ENCODE results near the gene HHLA2.

Gene HHLA2

DNA sequence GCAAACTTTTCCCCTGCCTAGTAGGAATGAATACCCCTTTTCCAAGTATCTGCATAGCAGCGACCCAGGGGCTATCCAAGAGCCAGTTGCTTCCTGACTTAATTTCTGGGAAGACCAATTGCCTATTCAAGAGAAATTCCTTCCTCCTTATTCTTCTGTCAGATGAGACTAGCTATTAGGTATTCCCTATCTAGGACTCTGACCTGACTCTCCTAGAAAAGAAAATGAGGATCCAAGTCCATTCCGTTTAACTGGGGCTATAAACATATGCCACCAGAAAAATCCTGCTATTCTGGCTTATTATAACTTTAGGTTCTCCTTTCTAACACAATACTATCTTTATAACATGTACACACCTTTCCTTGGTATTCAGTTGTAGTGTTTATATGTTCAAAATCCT is 1.7 kb downstream of the HHLA2 start:
- DNase-seq (ENCODE audit: low read depth in 2 of 3, low spot score in 1 of 3), result no peak

DNA sequence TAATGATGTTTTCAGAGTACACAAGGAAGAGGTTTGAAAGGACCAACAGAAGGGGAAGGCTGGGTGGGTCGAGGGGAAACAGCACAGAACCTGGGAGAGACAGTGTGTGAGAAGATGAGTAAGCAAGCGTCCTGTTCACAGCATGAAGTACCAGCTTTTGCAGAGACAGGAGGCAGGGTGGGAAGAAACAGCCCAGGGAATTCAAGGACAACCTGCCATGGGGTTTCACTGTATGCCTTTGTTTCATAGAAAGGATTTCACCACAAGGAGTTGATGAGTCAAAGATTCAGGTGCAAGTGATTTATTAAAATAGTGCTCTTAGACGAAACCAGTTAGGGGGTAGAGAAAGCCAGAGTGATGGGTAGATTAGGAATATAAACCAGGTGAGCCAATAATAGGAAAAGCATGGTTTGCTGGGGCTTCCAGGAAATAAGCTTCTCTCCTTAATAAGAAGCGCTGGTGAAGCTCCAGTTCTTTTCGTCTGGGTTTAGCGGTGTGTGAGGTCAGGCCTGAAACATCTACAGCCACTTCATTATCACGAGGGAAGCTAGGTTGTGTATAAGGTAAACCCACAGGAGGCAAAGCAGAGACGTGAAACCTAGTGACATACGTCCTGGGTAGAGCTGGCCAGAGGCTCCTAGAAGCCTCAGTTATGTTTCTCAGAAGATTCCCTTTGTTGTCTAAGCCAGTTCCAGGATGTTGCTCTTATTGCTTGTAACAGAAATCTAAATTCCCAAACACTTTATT is 3.9 kb downstream of the HHLA2 start:
- no peak for DNase-seq (ENCODE audit: low read depth in 2 of 3, low spot score in 1 of 3)

DNA sequence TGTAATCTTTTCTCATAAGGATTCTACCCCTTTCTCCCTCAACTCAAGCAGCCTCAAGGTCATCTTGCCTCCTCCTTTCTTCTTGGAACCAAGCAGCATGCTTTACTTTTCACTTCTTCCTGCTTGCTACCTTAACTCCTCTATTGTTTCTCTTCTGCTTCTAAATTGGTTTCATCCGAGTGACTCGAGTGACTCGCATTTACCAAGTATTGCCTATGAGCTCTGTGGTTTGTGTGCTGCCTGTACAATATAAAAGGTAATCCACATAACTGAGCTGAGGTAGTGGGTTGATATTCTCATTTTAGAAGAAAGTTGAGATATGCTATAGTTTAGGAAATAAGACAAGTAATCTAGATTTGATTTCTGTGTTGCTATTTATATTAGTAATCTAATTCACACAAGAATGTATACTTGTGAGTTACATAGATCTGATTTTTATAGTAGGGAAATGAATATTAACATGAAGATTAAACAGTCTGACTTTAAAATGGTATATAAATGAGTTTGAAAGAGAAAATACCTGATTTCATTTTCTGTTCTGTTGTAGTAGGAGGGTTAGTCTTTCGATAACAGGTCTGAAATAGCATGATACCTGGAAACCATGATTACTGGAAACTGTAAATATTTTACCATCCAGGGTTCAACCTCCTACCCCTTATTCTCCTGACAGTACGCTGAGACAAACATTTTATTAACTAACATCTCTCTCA is 5.5 kb downstream of the HHLA2 start:
- DNase-seq (ENCODE audit: low read depth in 2 of 3, low spot score in 1 of 3), result no peak

DNA sequence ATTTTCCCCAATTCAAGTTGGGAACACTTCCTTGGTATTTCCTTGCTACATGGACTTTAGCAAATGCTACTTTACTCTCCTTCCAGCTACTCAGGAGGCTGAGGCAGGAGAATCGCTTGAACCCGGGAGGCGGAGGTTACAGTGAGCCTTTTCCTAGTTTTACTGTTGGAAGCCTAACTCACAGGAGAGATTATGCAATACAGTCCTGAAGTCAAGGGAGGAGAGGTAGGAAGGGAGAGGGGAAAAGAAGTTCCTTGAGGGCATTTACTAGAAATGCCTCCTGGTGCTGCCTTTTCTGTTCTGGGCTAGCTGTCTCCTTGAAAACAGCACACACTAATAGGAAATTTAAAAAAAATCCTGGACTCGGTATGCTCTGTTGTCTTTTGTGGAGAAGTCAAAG is 6.2 kb downstream of the HHLA2 start:
- no peak for DNase-seq (ENCODE audit: low read depth in 2 of 3, low spot score in 1 of 3)

DNA sequence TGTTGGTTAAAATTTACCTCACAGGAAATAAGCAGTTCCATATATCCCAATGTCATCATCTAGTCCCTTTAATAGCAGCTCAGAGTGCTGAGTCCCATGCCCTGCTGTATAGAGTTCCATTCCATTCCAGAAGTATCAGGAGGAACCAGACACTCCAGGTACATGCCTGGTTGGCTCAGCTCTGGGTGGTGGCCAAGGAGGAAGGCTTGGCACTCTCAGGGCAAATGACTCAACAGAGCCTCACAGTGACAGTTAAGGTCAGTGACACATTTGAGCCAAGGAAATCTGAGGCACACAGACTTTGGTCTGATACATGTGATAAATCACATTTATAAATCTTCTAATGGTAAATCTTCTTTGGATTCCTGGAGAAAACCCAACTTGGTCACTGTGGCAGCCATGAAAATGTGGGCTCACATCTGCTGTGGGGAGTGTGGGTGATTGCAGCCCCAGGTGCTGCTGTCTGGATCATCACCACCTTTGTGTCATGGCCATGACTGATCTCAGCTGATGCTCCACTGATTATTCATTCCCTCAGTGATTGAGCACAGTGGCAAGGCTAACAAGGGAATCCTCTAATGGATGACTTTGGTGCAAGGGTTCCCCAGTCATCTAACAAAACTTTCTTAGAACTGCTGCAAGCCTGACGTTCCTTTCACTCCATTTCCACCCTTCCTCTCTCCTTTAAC is 9.3 kb downstream of the HHLA2 start:
- no peak for DNase-seq (ENCODE audit: low read depth in 2 of 3, low spot score in 1 of 3)

DNA sequence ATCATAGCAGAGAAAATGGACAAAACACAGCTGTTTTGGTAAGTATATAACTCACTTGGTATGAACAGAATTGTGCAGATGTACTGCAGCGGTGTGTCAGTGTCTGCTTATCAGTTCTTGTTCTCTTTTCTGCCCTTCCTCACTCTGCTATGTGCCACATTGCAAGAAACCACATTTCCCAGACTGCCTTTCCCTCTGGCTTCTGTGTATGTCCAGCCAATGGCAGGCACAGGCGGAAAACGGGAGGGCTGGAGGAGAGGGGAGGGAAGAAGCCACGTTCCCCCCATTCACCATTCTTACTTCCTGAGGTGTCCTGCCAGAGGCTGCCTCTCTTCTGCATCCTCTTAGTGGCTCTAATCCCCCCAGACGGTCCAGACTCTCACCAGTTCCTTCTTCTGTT is 15.4 kb downstream of the HHLA2 start:
- no peak for DNase-seq (ENCODE audit: low read depth in 2 of 3, low spot score in 1 of 3)

DNA sequence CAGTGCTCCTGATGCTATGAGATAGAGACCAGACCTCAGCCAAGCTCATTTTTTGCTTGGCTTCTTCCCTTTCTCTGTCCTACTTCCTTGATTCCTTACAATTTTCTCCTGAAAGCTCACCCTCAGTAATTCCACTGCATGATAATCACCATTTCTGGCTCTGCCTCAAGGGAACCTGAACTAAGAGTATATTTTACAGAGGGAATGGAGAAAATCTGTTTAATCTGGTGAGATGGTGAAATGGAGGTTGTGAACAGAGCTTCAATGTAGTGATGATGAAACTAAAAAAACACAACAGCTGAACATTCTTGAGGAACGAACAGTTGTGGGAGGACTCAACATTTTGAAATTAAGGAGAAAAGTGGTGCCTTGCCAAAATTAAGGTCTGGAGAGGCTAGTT is 16.3 kb downstream of the HHLA2 start:
- DNase-seq (ENCODE audit: low read depth in 2 of 3, low spot score in 1 of 3), result no peak

DNA sequence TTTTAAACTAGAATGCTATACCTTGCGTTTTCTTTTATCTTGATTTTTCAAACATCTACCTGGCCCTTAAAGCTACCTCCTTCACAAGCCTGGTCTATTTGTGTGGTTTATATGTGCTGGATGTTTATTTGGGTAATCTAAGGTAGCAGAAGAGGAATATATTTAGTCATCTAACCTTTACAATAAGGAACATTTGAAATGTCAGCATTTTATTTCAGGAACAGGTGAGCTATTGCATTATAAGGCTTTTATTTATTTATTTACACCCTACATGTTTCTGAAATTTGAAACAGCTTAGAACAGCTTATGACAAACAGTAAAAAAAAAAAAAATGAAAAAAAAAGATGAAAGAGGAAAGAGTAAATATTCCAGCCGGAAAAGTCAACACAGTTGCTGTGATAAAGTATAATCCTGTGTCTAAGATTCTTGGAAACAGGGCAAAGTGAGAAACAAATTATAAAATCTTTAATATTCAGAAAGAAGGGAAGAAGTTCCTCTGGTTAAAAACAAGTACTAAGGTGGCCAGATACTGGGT is 19.5 kb downstream of the HHLA2 start:
- DNase-seq (ENCODE audit: low read depth in 2 of 3, low spot score in 1 of 3), result no peak

DNA sequence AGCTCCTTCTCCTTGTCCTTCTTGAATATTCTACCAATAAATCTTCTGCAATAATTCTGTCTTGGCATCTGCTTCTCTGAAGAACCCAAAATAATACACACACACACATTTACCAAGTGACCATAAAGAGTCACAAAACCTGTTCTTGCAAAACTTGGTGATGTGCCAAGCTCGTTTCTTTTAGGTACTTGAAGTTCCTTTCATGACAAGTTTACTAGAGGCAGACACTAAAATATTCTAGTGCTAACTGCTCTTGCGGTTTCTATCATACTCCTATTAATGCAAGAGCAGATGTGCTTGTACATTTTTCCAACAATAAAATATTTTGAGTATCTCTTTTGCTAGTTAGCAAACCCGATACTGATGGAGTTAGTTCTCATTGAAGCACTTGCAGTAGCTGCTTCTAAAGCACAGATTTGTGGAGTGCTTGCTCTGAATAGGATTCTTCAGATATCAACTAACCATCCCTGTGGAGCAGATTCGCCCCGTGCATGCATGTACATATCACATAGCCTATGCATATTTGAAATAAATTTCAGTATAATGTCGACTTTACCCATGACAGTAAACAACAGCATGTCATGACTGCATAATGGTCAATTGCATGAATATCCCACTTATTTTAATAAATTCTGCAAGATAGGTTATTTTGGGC is 23.2 kb downstream of the HHLA2 start:
- DNase-seq (ENCODE audit: low read depth in 2 of 3, low spot score in 1 of 3), result no peak

DNA sequence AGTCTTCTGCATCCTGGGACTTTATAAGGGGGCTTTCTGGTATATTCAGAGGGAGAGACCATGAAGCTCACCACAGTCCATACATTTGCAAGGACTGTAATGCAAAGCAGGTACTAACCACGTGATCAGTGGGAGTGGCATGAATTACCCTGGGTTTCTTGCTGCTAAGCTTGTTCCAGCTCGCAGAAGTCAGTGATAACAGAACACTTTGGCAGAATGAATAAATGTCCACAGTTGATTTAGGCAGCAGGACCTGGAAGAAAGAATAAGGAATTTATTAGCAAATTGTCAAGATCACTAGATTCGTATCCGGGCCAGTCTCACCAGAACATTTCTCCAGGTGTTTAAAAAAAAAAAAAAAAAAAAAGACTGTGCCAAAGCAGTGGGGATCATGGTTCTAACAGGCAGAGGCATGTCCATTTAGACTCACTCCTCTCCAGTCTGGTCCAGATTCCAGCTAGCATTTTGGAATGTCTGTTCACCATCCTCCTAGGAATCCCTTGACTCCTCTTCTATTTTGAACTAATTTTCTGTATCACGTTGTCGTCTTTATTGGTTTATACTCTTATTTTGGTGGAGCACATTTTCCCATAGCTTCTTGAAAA is 24.5 kb downstream of the HHLA2 start:
- no peak for DNase-seq (ENCODE audit: low read depth in 2 of 3, low spot score in 1 of 3)

DNA sequence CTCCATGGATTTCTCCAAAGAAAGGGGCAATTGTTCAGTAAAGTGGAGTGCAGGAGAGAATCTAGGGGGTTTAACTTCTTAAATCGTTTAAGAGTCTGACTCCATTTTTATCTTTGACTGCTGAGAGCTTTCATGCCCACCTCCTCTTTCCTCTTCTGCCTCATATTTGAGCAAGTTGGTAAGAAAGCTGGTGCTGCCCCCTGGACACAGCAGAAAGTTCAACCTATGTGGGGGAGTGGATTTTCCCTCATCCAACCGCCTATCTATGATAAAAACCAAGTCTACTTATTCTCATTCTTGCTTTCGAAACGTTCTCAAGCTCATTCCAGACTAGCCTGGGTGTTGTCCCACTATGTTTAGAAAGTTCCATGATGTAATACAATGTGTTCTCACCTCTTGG is 26.0 kb downstream of the HHLA2 start:
- no peak for DNase-seq (ENCODE audit: low read depth in 2 of 3, low spot score in 1 of 3)

DNA sequence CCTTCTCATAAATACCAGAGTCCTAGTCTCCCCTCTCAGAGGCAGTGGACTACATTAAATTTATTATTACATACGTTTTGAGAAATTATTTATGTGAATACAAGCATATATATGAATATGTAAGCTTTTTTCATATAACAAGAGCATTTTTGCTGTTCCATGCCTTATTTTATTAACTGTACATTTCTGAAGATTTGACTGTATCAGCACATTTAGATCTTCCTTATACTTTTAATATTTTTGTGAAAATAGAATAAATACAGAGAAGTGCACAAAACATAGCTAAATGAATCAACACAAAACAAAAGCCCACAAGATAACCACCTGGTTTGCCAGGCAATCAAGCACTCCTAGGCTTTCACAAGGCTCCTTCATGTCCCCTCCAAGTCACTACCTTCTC is 27.8 kb downstream of the HHLA2 start:
- DNase-seq (ENCODE audit: low read depth in 2 of 3, low spot score in 1 of 3), result no peak

DNA sequence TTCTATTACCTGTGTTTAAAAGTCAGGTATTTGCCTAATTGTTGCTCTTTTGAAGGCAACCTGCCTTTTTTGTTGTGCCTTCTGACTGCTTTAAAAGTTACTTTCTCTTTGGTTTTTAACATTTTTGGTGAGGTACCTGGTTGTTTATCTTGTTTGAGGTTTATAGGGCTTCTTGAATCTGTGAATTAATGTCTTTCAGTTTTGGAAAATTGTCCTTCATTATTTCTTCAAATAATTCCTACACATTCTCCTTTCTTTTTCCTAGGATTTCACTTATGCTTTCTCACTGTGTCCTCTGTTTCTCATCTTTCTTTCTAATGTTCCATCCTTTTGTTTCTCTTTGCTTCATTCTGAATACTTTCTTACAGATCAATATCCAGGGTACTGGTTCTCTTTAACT is 30.8 kb downstream of the HHLA2 start:
- DNase-seq (ENCODE audit: low read depth in 2 of 3, low spot score in 1 of 3), result no peak

DNA sequence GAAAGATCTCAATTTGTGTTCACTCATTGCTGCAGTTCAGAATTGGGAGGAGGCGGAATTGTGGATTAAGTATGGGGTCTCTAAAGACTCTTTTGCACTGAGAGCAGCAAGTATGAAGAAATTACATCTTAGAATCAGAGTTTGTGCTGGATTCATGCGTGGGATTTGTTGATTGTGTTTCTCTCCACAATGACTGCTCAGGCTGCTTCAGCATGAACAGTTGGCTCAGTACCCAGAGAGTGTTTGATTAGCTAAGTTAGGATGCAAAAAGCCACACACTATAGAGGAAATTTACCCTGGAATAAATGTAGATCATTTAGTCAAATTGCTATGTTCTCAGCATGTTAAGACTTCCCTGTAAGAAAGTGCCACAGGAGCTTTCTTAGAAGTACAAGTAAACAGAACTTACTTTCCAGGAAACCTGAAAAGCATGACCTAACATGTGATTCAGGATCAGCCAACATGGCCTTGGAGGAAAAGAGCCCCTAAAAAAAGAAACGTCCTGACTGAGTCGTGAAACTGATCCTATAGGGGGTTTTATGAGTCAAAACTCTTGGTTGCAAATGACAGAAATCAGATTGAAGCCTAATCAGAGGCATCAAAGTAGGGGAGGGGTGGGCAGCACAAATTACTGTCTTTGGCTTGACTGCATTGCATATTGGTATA is 32.6 kb downstream of the HHLA2 start:
- DNase-seq (ENCODE audit: low read depth in 2 of 3, low spot score in 1 of 3), result no peak

DNA sequence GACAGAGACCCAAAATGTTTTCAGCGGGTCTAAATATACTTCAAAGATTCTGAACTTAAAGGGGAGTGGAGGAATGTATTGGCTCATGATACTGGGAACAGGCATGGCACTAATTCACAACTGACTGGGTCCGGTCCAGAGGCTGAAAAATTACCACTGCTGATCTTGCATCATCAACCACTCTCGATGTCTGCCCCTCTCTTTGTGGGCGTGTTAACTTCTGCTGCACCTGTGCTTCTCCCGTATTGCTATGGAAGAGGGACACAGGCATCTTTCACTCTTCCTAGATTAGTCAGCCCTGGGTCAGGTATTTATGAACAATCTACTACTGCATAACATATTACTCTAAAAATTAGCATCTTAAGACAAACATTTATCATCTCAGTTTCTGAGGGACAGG is 33.2 kb downstream of the HHLA2 start:
- no peak for DNase-seq (ENCODE audit: low read depth in 2 of 3, low spot score in 1 of 3)

DNA sequence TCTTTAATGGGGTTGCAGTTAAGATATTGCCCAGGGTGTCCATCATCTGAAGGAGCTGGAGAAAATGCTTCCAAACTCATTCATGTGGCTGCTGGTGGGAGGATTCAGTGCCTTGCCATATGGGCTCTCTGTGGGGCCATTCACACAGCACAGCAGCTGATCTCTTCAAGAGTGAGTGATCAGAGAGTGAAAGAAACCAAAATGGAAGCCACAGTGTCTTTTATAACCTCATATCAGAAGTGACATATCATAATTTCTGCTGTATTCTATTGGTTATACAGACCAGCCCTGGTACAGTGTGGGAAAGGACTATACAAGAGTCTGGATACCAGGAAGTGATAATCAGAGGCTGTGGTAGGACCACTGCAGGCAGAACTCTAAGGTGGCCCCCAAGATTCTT is 33.6 kb downstream of the HHLA2 start:
- DNase-seq (ENCODE audit: low read depth in 2 of 3, low spot score in 1 of 3), result no peak

DNA sequence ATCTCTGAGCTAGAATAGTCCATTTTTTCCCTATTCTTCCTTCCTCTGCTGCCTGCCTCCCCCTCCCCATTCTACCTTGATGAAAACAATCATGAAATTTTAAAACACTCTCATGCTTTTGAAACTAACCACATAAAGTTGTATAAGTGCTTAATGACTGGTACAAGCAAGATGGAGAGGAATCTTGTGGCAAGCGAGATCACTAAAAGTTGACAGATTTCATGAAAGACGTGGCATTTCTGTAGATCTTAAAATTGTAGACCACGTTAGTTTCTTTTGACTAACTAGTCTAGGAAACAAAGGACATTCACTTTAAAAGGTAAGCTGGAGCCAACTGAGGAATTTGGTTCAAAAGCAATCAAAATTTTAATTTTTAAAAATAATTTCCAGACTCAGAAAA is 35.4 kb downstream of the HHLA2 start:
- DNase-seq (ENCODE audit: low read depth in 2 of 3, low spot score in 1 of 3), result no peak

DNA sequence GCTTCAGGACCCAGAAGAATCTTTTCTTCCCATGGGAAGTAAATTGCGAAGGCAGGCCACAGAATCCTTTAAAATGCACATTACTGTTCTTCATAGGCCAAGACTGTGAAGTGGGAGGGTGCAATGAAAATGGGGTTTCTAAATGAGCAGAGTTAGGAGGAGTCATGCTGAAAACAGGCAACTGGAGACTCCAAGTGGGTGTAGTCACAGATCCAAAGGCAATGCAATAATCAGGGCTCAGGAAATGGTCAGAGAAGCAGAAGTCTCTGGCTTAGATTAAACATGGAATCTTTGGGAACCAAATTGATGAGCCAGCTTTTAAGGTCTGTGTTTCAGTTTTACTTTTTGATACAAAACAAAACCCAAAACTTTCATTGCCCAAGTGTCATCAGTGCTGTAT is 37.6 kb downstream of the HHLA2 start:
- DNase-seq (ENCODE audit: low read depth in 2 of 3, low spot score in 1 of 3), result no peak

DNA sequence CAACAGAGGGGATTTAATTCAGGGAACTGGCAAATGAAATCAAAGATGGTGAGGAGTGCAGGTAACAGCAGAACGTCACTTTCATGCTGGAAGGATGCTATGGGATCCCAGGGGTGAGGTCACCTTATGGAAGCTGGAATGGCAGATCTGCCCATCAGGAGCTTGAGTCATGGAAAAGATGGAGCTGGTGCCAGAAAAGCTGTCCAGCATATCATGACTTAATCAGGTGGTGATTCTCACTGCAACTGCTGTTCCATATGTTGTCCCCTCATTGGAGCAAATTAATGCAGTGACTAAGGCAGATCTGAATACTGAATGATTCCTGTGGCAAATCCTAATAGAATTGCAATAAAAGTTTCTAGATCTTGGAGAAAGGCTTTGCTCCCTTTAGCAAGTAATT is 38.4 kb downstream of the HHLA2 start:
- DNase-seq (ENCODE audit: low read depth in 2 of 3, low spot score in 1 of 3), result no peak

DNA sequence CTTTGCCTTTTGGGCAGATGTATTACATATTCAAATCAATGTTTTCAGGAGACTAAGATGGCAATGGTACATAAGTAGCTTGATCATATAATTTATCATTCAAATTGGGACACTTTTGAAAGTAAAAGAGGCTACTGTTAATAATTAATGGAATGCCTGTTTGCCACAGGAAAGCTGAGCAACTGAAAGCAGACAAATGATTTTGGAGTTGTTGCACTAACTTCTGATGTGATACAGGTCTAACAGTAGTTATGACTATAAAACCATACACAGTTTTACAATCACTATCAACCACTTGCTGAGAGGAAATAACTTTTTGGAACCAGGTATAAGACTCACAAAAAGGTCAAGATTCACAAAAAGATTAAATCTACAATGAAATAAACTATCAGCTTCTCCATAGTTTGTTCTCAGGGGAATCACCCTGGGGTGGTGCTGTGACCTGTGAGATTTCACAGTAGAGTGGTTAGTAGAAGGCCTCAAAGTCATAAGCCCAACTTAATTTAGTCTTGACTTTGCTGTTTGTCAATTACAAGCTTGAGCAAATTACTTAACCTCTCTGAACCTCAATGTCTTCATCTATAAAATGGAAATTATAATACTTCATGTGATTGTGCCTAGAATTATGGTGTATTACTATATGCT is 42.7 kb downstream of the HHLA2 start:
- DNase-seq (ENCODE audit: low read depth in 2 of 3, low spot score in 1 of 3), result no peak

Data from stimulated activated CD4-positive, alpha-beta T cell treated with anti-CD3 and anti-CD28 coated beads, Interleukin-12 subunit alpha, Interleukin-12 subunit beta, amount 100 ng/mL, for 48 hours (primary cell).